Smooth muscle cell (in vitro differentiated cells): Measurements from ENCODE around the gene CERS4. TPM values are rescaled to one million over a fixed set of nuclear protein-coding genes. Genes with fewer than 3 reads are reported as not detected.
"Not testable (repeated sequence)": the region's sequence is repeated elsewhere in the genome, so short reads cannot be mapped to it uniquely, and the experiment has no call there.

Experiments
- DNase-seq: peaks from one replicate; lab custom pipeline; 2025; ENCODE audit not compliant: unreplicated experiment; lab: John Stamatoyannopoulos, UW
- H2AFZ ChIP-seq: fragments of 200-600 bp; sonication (generic); 2 replicates; pipeline ENCODE4 v1.6.0; 2016; ENCODE audit warnings: antibody characterized with exemption, low read depth, mild to moderate bottlenecking
- H3F3A ChIP-seq: fragments of 200-600 bp; sonication (generic); 2 replicates; pipeline ENCODE4 v1.6.0; 2017; ENCODE audit warnings: antibody characterized with exemption, low read depth
- H3K27ac ChIP-seq: fragments of 200-600 bp; sonication (generic); 2 replicates; pipeline ENCODE4 v1.5.1; 2016; ENCODE audit warnings: low read depth, mild to moderate bottlenecking
- H3K27me3 ChIP-seq: fragments of 200-600 bp; sonication (generic); 2 replicates; pipeline ENCODE4 v1.6.1; 2016; ENCODE audit warnings: low read depth, mild to moderate bottlenecking
- H3K36me3 ChIP-seq: fragments of 200-600 bp; sonication (generic); 2 replicates; pipeline ENCODE4 v1.5.1; 2016; ENCODE audit warnings: low read depth
- H3K4me1 ChIP-seq: fragments of 200-600 bp; sonication (generic); 2 replicates; pipeline ENCODE4 v1.5.1; 2016; ENCODE audit warnings: low read depth
- H3K4me2 ChIP-seq: fragments of 200-600 bp; sonication (generic); 2 replicates; pipeline ENCODE4 v1.6.0; 2016; ENCODE audit warnings: mild to moderate bottlenecking
- H3K4me3 ChIP-seq: fragments of 200-600 bp; sonication (generic); 2 replicates; pipeline ENCODE4 v1.5.1; 2016; ENCODE audit warnings: mild to moderate bottlenecking
- H3K79me2 ChIP-seq: fragments of 200-600 bp; sonication (generic); 2 replicates; pipeline ENCODE4 v1.6.0; 2016; ENCODE audit warnings: low read depth, mild to moderate bottlenecking
- H3K9ac ChIP-seq: fragments of 200-600 bp; sonication (generic); 2 replicates; pipeline ENCODE4 v1.6.0; 2016; ENCODE audit warnings: low read depth
- H3K9me3 ChIP-seq: fragments of 200-600 bp; sonication (generic); replicated peaks from 2 replicates; pipeline ENCODE4 v1.5.1; 2016; ENCODE audit warnings: low read depth
- H4K20me1 ChIP-seq: fragments of 200-600 bp; sonication (generic); 2 replicates; pipeline ENCODE4 v1.6.0; 2016; ENCODE audit warnings: low read depth
- WGBS: methylation state at CpG from one replicate; pipeline ENCODE4 v1.1.7; 2016; ENCODE audit warnings: low lambda C conversion rate; 5-methylcytosine and 5-hydroxymethylcytosine counted together
- polyA plus RNA-seq: library from polyadenylated mRNA; unstranded; fragments of >200 nt; fragmentation: Nextera tagmentation; extraction: Ambion mirVana; gene quantifications from 2 replicates; pipeline ENCODE4 v1.2.1, GENCODE V29; 2016
- total RNA-seq: library from RNA; depleted of rRNA; stranded (reverse); fragments of >200 nt; gene quantifications from 2 replicates; pipeline ENCODE4 v1.2.3, GENCODE V29; 2014
- TF ChIP-seq, protein P1 (sequence below): fragments of 200-600 bp; sonication (generic); IDR thresholded peaks from 2 replicates; pipeline ENCODE4 v1.5.1; 2017; ENCODE audit warnings: borderline replicate concordance, mild to moderate bottlenecking, antibody characterized with exemption; ENCODE audit not compliant: insufficient read depth, poor library complexity, severe bottlenecking

CERS4 gene
- total and polyA plus RNA-seq, 2 experiments from 2014 or later: 19.9 to 20.9 TPM

DNA sequence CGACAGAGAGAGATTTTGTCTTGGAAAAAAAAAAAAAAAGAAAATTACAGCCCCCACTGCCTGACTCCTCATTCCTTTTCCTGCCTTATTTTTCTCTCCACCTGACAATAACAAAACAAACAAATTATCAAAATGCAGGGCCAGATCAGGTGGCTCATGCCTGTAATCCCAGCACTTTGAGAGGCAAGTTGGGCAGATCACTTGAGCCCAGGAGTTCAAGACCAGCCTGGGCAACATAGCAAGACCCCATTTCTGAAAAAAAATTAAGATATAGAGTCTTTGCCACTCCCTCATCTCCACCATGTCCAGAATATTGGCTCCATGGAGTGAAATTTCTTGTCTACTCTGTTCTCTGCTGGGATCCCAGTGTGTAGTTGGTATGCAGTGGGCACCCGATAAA, 7.2 kb downstream of the CERS4 start:
- Histone ChIP-seq H3K9ac (no peak overlapping the region), H3F3A (no peaks in the 10 kb centered on the region), H3K27ac (no peak overlapping the region), H3K36me3 (no peaks in the 10 kb centered on the region), H3K79me2 (peaks cover 11% of the 10 kb centered on the region), H3K27me3 (no peaks in the 10 kb centered on the region), H3K4me2 (no peak overlapping the region), H4K20me1 (peaks cover 61% of the 10 kb centered on the region), H3K4me1 (no peaks in the 10 kb centered on the region), H2AFZ (no peak overlapping the region), H3K9me3 (no peaks in the 10 kb centered on the region), H3K4me3 (no peak overlapping the region)
- TF ChIP-seq, protein P1, sequence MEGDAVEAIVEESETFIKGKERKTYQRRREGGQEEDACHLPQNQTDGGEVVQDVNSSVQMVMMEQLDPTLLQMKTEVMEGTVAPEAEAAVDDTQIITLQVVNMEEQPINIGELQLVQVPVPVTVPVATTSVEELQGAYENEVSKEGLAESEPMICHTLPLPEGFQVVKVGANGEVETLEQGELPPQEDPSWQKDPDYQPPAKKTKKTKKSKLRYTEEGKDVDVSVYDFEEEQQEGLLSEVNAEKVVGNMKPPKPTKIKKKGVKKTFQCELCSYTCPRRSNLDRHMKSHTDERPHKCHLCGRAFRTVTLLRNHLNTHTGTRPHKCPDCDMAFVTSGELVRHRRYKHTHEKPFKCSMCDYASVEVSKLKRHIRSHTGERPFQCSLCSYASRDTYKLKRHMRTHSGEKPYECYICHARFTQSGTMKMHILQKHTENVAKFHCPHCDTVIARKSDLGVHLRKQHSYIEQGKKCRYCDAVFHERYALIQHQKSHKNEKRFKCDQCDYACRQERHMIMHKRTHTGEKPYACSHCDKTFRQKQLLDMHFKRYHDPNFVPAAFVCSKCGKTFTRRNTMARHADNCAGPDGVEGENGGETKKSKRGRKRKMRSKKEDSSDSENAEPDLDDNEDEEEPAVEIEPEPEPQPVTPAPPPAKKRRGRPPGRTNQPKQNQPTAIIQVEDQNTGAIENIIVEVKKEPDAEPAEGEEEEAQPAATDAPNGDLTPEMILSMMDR: no peak
- DNase-seq: no peak
- 50% methylated on average over 2 of the region's 2 CpGs for WGBS

DNA sequence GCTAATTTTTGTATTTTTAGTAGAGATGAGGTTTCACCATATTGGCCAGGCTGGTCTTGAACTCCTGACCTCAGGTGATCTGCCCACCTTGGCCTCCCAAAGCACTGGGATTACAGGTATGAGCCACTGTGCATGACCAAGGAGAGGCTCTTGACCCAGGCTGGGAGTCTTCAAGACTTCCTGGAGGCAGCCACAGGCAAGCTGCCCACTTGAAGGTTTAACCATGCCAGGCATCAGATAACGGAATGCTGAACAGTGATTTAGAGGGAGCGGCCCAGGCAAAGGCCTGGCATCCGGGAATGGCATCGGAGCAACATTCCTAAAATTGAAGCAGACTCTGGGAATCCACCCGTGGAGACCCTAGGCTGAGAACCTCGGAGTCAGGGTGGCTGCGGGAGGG, 9.0 kb downstream of the CERS4 start:
- not testable (repeated sequence) for H3K79me2 ChIP-seq, H3K27ac ChIP-seq, H3K4me1 ChIP-seq, DNase-seq, H3K9ac ChIP-seq, H3K36me3 ChIP-seq, H3K4me2 ChIP-seq, H3K4me3 ChIP-seq, H3K27me3 ChIP-seq, H3K9me3 ChIP-seq, H2AFZ ChIP-seq, H3F3A ChIP-seq
- H4K20me1 ChIP-seq: peaks cover 49% of the 10 kb centered on the region
- WGBS: 88% methylated on average over 7 of the region's 7 CpGs

DNA sequence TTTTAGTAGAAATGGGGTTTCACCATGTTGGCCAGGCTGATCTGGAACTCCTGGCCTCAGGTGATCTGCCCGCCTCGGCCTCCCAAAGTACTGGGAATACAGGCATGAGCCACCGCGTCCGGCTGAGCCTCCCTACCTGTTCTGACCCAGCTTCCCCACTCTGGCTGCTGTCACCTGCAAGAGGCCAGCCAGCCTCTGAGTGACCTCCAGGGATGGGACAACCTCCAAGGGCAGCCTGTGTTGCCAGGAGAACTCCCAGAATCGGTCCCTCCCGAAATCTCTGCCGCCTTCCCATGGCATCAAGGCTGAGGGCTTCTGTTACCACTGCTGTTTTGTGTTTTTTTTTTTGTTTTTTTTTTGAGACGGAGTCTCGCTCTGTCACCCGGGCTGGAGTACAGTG, 11.3 kb downstream of the CERS4 start:
- no peaks in the 10 kb centered on the region for H3K9me3 ChIP-seq
- no peak overlapping the region for H3K4me3 ChIP-seq
- H3K27ac ChIP-seq: no peak overlapping the region
- H3K4me2 ChIP-seq: no peak overlapping the region
- DNase-seq: no peak
- H3K79me2 ChIP-seq: no peaks in the 10 kb centered on the region
- H2AFZ ChIP-seq: no peak overlapping the region
- no peaks in the 10 kb centered on the region for H3F3A ChIP-seq
- no peaks in the 10 kb centered on the region for H3K27me3 ChIP-seq
- no peaks in the 10 kb centered on the region for H3K36me3 ChIP-seq
- H4K20me1 ChIP-seq: peaks cover 45% of the 10 kb centered on the region
- H3K9ac ChIP-seq: no peak overlapping the region
- TF ChIP-seq, protein P1: no peak
- 98% methylated on average over 11 of the region's 11 CpGs for whole genome bisulfite sequencing
- H3K4me1 ChIP-seq: no peaks in the 10 kb centered on the region

DNA sequence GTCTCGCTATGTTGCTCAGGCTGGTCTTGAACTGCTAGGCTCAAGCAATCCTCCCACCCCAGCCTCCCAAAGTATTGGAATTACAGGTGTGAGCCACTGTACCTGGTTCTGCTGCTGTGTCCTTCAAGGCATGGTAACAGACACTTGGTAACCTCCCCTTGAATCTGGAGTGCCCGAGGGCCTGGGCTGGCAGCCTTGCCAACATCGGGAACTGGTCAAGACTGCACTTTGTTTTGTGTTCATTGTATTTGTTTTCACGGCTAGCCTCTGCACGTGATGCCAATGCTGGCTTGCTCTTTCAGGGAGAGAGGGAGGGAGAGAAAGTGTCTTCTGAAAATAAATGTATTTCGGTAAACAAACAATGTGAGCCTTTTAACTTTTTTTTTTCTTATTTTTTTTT, 12.0 kb downstream of the CERS4 start:
- Histone ChIP-seq H3K79me2 (no peaks in the 10 kb centered on the region), H3K4me2 (no peak overlapping the region), H3F3A (no peaks in the 10 kb centered on the region), H2AFZ (no peak overlapping the region), H3K9ac (no peak overlapping the region), H3K4me3 (no peak overlapping the region), H3K27ac (no peak overlapping the region), H3K27me3 (no peaks in the 10 kb centered on the region), H4K20me1 (peaks cover 39% of the 10 kb centered on the region), H3K36me3 (no peaks in the 10 kb centered on the region), H3K4me1 (no peaks in the 10 kb centered on the region), H3K9me3 (no peaks in the 10 kb centered on the region)
- DNase-seq: no peak
- TF ChIP-seq, protein P1: no peak
- WGBS: 100% methylated on average over 5 of the region's 6 CpGs

DNA sequence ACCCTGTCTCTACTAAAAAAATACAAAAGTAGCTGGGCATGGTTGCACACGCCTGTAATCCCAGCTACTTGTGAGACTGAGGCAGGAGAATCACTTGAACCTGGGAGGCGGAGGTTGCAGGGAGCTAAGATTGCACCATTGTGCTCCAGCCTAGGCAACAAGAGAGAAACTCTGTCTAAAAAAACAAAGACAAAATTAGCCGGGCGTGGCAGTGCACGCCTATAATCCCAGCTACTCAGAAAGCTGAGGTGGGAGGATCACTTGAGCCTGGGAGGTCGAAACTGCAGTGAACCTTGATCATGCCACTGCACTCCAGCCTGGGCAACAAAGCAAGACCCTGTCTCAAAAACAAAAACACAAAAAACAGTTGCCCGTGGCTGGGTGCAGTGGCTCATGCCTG, 14.3 kb downstream of the CERS4 start:
- H3K27me3 ChIP-seq, H3K4me1 ChIP-seq, H3K9ac ChIP-seq, H3F3A ChIP-seq, H3K36me3 ChIP-seq, DNase-seq, H3K79me2 ChIP-seq, H3K9me3 ChIP-seq, H2AFZ ChIP-seq, H3K27ac ChIP-seq, H3K4me3 ChIP-seq, H3K4me2 ChIP-seq: not testable (repeated sequence)
- peaks cover 32% of the 10 kb centered on the region for H4K20me1 ChIP-seq
- WGBS: 84% methylated on average over 7 of the region's 7 CpGs
